Measurements from ENCODE around the gene TMEM175.
A peak's percentile ranks its signal among the peaks of the same experiment; 100 is the strongest.
"Not testable (repeated sequence)": the region's sequence is repeated elsewhere in the genome, so short reads cannot be mapped to it uniquely, and the experiment has no call there.

The TMEM175 gene

GRCh38 chr4:996030-996996 lies 64.1 kb downstream of the TMEM175 start:
- no peak overlapping the region for H3K9ac ChIP-seq
- peaks cover 9% of the 10 kb centered on the region for H3K4me1 ChIP-seq
- H3K4me2 ChIP-seq (ENCODE audit: low read length): no peak overlapping the region
- no peak overlapping the region for H3K4me3 ChIP-seq (ENCODE audit: low read depth, low read length)
- H3K27ac ChIP-seq: no peak overlapping the region
- H3K79me2 ChIP-seq: no peaks in the 10 kb centered on the region
- no peak overlapping the region for H2AFZ ChIP-seq
- no peaks in the 10 kb centered on the region for H3K9me3 ChIP-seq (ENCODE audit: control insufficient read depth, low read length)
- no peak for TF ChIP-seq CTCF (IDR thresholded peaks at IDR 0.05)
- no peaks in the 10 kb centered on the region for H3K36me3 ChIP-seq (ENCODE audit: control insufficient read depth, insufficient read depth, low read length)
- H3K27me3 ChIP-seq (ENCODE audit: control insufficient read depth, insufficient read depth, low read length): peaks cover 5% of the 10 kb centered on the region

- Histone ChIP-seq H3K79me2 (no peaks in the 10 kb centered on the region), H3K27me3 (ENCODE audit: control insufficient read depth, insufficient read depth, low read length) (peaks cover 11% of the 10 kb centered on the region), H3K4me2 (ENCODE audit: low read length) (no peak overlapping the region), H3K4me3 (ENCODE audit: low read depth, low read length) (no peak overlapping the region), H3K27ac (no peak overlapping the region), H3K9me3 (ENCODE audit: control insufficient read depth, low read length) (no peaks in the 10 kb centered on the region), H3K36me3 (ENCODE audit: control insufficient read depth, insufficient read depth, low read length) (no peaks in the 10 kb centered on the region), H3K9ac (no peak overlapping the region), H2AFZ (no peak overlapping the region), H3K4me1 (peaks cover 9% of the 10 kb centered on the region)
- TF ChIP-seq CTCF (IDR thresholded peaks at IDR 0.05): no peak
These were observed 64.7 kb downstream of the TMEM175 start for GRCh38 chr4:996997-997374.

- Histone ChIP-seq H3K9me3 (ENCODE audit: control insufficient read depth, low read length) (no peaks in the 10 kb centered on the region), H3K4me1 (peaks cover 10% of the 10 kb centered on the region), H2AFZ (no peak overlapping the region), H3K79me2 (no peaks in the 10 kb centered on the region), H3K9ac (no peak overlapping the region), H3K36me3 (ENCODE audit: control insufficient read depth, insufficient read depth, low read length) (no peaks in the 10 kb centered on the region), H3K27ac (no peak overlapping the region), H3K4me2 (ENCODE audit: low read length) (peak overlapping the region; percentile 18), H3K27me3 (ENCODE audit: control insufficient read depth, insufficient read depth, low read length) (peaks cover 16% of the 10 kb centered on the region), H3K4me3 (ENCODE audit: low read depth, low read length) (no peak overlapping the region)
- TF ChIP-seq CTCF (IDR thresholded peaks at IDR 0.05): no peak
These were observed 65.3 kb downstream of the TMEM175 start for GRCh38 chr4:997375-998071.

- H3K36me3 ChIP-seq (ENCODE audit: control insufficient read depth, insufficient read depth, low read length): no peaks in the 10 kb centered on the region
- no peak overlapping the region for H3K27ac ChIP-seq
- no peaks in the 10 kb centered on the region for H3K9me3 ChIP-seq (ENCODE audit: control insufficient read depth, low read length)
- no peak overlapping the region for H2AFZ ChIP-seq
- H3K4me1 ChIP-seq: peaks cover 4% of the 10 kb centered on the region
- H3K4me2 ChIP-seq (ENCODE audit: low read length): no peak overlapping the region
- H3K9ac ChIP-seq: no peak overlapping the region
- no peak overlapping the region for H3K4me3 ChIP-seq (ENCODE audit: low read depth, low read length)
- H3K27me3 ChIP-seq (ENCODE audit: control insufficient read depth, insufficient read depth, low read length): peaks cover 19% of the 10 kb centered on the region
- TF ChIP-seq CTCF (IDR thresholded peaks at IDR 0.05): no peak
- no peaks in the 10 kb centered on the region for H3K79me2 ChIP-seq
These were observed 65.9 kb downstream of the TMEM175 start for GRCh38 chr4:998096-998691.

GRCh38 chr4:999240-999863 lies 67.1 kb downstream of the TMEM175 start:
- H3K27ac ChIP-seq; H3K9me3 ChIP-seq (ENCODE audit: control insufficient read depth, low read length); H3K36me3 ChIP-seq (ENCODE audit: control insufficient read depth, insufficient read depth, low read length); H3K4me2 ChIP-seq (ENCODE audit: low read length); H3K4me3 ChIP-seq (ENCODE audit: low read depth, low read length); H2AFZ ChIP-seq; H3K4me1 ChIP-seq; H3K9ac ChIP-seq; H3K79me2 ChIP-seq: not testable (repeated sequence)
- H3K27me3 ChIP-seq (ENCODE audit: control insufficient read depth, insufficient read depth, low read length): peaks cover 19% of the 10 kb centered on the region

All from parathyroid adenoma (tissue), 2 donors.